Measurements from ENCODE around the gene PRR23E.

Gene PRR23E

DNA sequence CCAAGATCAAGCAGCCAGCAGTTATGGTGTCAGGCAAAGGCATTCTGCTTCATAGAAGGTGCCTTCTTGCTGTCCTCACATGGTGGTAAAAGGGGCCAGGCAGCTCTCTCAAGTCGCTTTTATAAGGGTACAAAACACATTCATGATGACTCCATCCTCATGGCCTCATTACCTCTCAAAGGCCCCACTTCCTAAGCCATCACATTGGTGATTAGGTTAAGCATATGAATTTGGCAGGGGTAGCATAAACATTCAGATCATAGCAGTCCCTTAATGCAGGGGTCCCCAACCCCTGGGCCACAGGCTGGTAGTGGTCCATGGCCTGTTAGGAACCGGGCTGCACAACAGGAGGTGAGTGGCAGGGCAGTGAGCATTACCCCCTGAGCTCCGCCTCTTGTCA, 42.8 kb downstream of the PRR23E start:
- H3K27me3 Mint-ChIP-seq: peaks cover 10% of the 10 kb centered on the region
- no peak for DNase-seq
- H3K4me3 Mint-ChIP-seq: no peak overlapping the region
- H3K9me3 Mint-ChIP-seq: no peaks in the 10 kb centered on the region
- H3K36me3 Mint-ChIP-seq (ENCODE audit: low read depth): no peaks in the 10 kb centered on the region
- H3K27ac Mint-ChIP-seq: no peak overlapping the region
- H3K4me1 Mint-ChIP-seq (ENCODE audit: low read depth): no peaks in the 10 kb centered on the region

DNA sequence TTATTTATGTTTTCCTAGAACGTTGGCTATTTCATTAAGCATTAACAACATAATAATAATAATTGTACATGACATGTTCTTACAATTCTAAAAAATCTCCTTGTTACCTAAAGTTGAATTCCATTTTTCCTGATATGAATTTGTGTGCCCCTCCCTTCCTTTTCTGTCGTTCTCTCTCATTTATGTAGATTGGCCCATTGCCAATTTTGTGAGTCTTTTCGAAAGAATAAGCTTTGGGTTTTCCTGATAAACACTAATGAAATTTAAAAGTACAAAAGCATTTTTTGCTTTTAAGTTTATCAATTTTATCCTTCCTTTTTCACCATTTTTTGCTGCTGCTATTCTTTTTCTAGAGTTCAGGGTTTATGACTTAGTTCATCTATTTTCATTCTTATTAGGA, 44.9 kb downstream of the PRR23E start:
- peaks cover 10% of the 10 kb centered on the region for H3K9me3 Mint-ChIP-seq
- no peak for DNase-seq
- H3K4me3 Mint-ChIP-seq: no peak overlapping the region
- no peaks in the 10 kb centered on the region for H3K4me1 Mint-ChIP-seq (ENCODE audit: low read depth)
- H3K27ac Mint-ChIP-seq: no peak overlapping the region
- H3K36me3 Mint-ChIP-seq (ENCODE audit: low read depth): no peaks in the 10 kb centered on the region
- peaks cover 8% of the 10 kb centered on the region for H3K27me3 Mint-ChIP-seq

- DNase-seq: no peak
- Mint-ChIP-seq H3K36me3 (ENCODE audit: low read depth) (no peaks in the 10 kb centered on the region), H3K9me3 (peaks cover 12% of the 10 kb centered on the region), H3K27ac (no peak overlapping the region), H3K4me3 (no peak overlapping the region), H3K4me1 (ENCODE audit: low read depth) (no peaks in the 10 kb centered on the region), H3K27me3 (peaks cover 4% of the 10 kb centered on the region)
Observed at GRCh38 chr3:127238602-127239001, 45.7 kb downstream of the PRR23E start.

- H3K27me3 Mint-ChIP-seq: no peaks in the 10 kb centered on the region
- H3K4me1 Mint-ChIP-seq (ENCODE audit: low read depth): no peaks in the 10 kb centered on the region
- H3K36me3 Mint-ChIP-seq (ENCODE audit: low read depth): no peaks in the 10 kb centered on the region
- DNase-seq: no peak
- no peak overlapping the region for H3K27ac Mint-ChIP-seq
- no peak overlapping the region for H3K4me3 Mint-ChIP-seq
- peaks cover 36% of the 10 kb centered on the region for H3K9me3 Mint-ChIP-seq
Observed at GRCh38 chr3:127247292-127247691, 54.4 kb downstream of the PRR23E start.

Data from activated T-cell treated with anti-CD3 and anti-CD28 coated beads, Interleukin-2, amount 50 U/mL, for 24 hours (primary cell).